A549 (cell line): Measurements from ENCODE around the gene ELOVL6. TPM values are rescaled to one million over a fixed set of nuclear protein-coding genes. Genes with fewer than 3 reads are reported as not detected.
A peak's percentile ranks its signal among the peaks of the same experiment; 100 is the strongest.

Experiments
- ATAC-seq, 2 experiments: fragments of 200-7000 bp in 1 of 2; fragments of >200 bp in 1 of 2; cut with Nextera tagmentation in 1 of 2; cut with Tn5 transposase in 1 of 2; 3 replicates each; pipeline versions ENCODE4 v1.8.0 to v1.9.1; 2018 to 2020; ENCODE audit warnings: mild to moderate bottlenecking in 1 of 2, moderate library complexity in 1 of 2
- CTCF ChIA-PET: fragments of 300-600 bp; sonication (Branson Sonifier 250); formaldehyde crosslinking; extraction: SDS; loops from one replicate; lab custom pipeline; 2021; ENCODE audit warnings: antibody characterized with exemption, inconsistent platforms; lab: Yijun Ruan, JAX
- POLR2A ChIA-PET: fragments of 350-600 bp; formaldehyde crosslinking; extraction: SDS; loops from one replicate; lab custom pipeline; 2021; ENCODE audit warnings: antibody characterized with exemption, inconsistent platforms; lab: Yijun Ruan, JAX
- DNase-seq, 2 experiments: peaks; one replicate each; pipeline versions ENCODE4 v3.0.0 to v3.0.0-alpha.2; 2011 to 2016; ENCODE audit warnings: low read depth in 1 of 2, low spot score in 1 of 2
- FAIRE-seq: peaks from 2 replicates; lab custom pipeline; 2011; peaks lifted over from hg19 to GRCh38; lab: Jason Lieb, UNC
- H3K27ac ChIP-seq, 2 experiments: fragments of >200 bp; sonication (Bioruptor Twin); formaldehyde crosslinking; 3 replicates each; pipeline ENCODE4 v1.5.1; 2016 to 2017
- H3K4me1 ChIP-seq: fragments of >200 bp; sonication (Bioruptor Twin); formaldehyde crosslinking; 3 replicates; pipeline ENCODE4 v1.6.1; 2016
- H3K4me2 ChIP-seq: fragments of >200 bp; sonication (Bioruptor Twin); formaldehyde crosslinking; 3 replicates; pipeline ENCODE4 v1.6.1; 2016
- H3K4me3 ChIP-seq: fragments of >200 bp; sonication (Bioruptor Twin); formaldehyde crosslinking; 3 replicates; pipeline ENCODE4 v1.5.1; 2016
- H3K9me3 ChIP-seq: fragments of >200 bp; sonication (Bioruptor Twin); formaldehyde crosslinking; 3 replicates; pipeline ENCODE4 v1.6.1; 2016
- BCL3 ChIP-seq: fragments of >200 bp; sonication (Bioruptor Twin); formaldehyde crosslinking; IDR thresholded peaks from 3 replicates; pipeline ENCODE4 v1.6.1; 2016
- CBX8 ChIP-seq: fragments of 200-600 bp; sonication (generic); IDR thresholded peaks from 2 replicates; pipeline ENCODE4 v1.6.1; 2016
- CEBPB ChIP-seq, 2 experiments: fragments of >200 bp in 1 of 2; sonication (Bioruptor Twin) in 1 of 2; formaldehyde crosslinking in 1 of 2; IDR thresholded peaks; 2 replicates each; pipeline ENCODE4 v1.6.1; 2012 to 2016
- CHD4 ChIP-seq: fragments of 200-600 bp; sonication (generic); IDR thresholded peaks from 2 replicates; pipeline ENCODE4 v1.6.1; 2016; ENCODE audit warnings: antibody characterized with exemption, mild to moderate bottlenecking, borderline replicate concordance
- E2F6 ChIP-seq: IDR thresholded peaks from 2 replicates; pipeline ENCODE4 v1.6.1; 2012; ENCODE audit warnings: low read depth, borderline replicate concordance
- EHF ChIP-seq: fragments of 250-450 bp; sonication (Bioruptor Pico); IDR thresholded peaks from 2 replicates; pipeline ENCODE4 v1.5.0; 2020; ENCODE audit warnings: mild to moderate bottlenecking
- HES2 ChIP-seq: fragments of >200 bp; sonication (Bioruptor Twin); formaldehyde crosslinking; IDR thresholded peaks from 2 replicates; pipeline ENCODE4 v1.6.1; 2016
- HMGXB4 ChIP-seq: fragments of 250-450 bp; sonication (Bioruptor Pico); IDR thresholded peaks from 2 replicates; pipeline ENCODE4 v1.5.0; 2021; ENCODE audit warnings: mild to moderate bottlenecking, moderate library complexity, borderline replicate concordance
- HOXA7 ChIP-seq: fragments of 250-450 bp; sonication (Bioruptor Pico); IDR thresholded peaks from 2 replicates; pipeline ENCODE4 v1.5.0; 2020; ENCODE audit warnings: mild to moderate bottlenecking, moderate library complexity
- HOXB13 ChIP-seq: fragments of 250-450 bp; sonication (Bioruptor Pico); IDR thresholded peaks from 2 replicates; pipeline ENCODE4 v1.5.0; 2020; ENCODE audit warnings: low read depth, mild to moderate bottlenecking, moderate library complexity
- JUN ChIP-seq, 2 experiments: fragments of >200 bp; sonication (Bioruptor Twin); formaldehyde crosslinking; IDR thresholded peaks; 2 replicates in 1 of 2; 3 replicates in 1 of 2; pipeline ENCODE4 v1.6.1; 2016 to 2017
- JUNB ChIP-seq: fragments of >200 bp; sonication (Bioruptor Twin); formaldehyde crosslinking; IDR thresholded peaks from 2 replicates; pipeline ENCODE4 v1.6.1; 2016
- MAX ChIP-seq: IDR thresholded peaks from 2 replicates; pipeline ENCODE4 v1.6.1; 2012
- MAZ ChIP-seq: fragments of 150-350 bp; IDR thresholded peaks from 2 replicates; pipeline ENCODE4 v1.6.1; 2014; ENCODE audit warnings: antibody characterized with exemption, low read depth, low read length, borderline replicate concordance
- NFE2L2 ChIP-seq: fragments of 150-350 bp; conservative IDR thresholded peaks from 2 replicates; pipeline ENCODE4 v1.6.1; 2014; ENCODE audit warnings: low read length
- PHF8 ChIP-seq: fragments of 200-600 bp; sonication (generic); IDR thresholded peaks from 2 replicates; pipeline ENCODE4 v1.6.1; 2016; ENCODE audit warnings: low read depth, mild to moderate bottlenecking, antibody characterized with exemption, moderate library complexity, borderline replicate concordance
- POLR2A ChIP-seq: IDR thresholded peaks from 2 replicates; pipeline ENCODE4 v1.6.1; 2012; ENCODE audit warnings: mild to moderate bottlenecking, low read length
- RARB ChIP-seq: fragments of 250-450 bp; sonication (Bioruptor Pico); IDR thresholded peaks from 2 replicates; pipeline ENCODE4 v1.8.0; 2021; ENCODE audit warnings: mild to moderate bottlenecking, moderate library complexity
- RCOR1 ChIP-seq: fragments of 150-350 bp; IDR thresholded peaks from 2 replicates; pipeline ENCODE4 v1.6.1; 2014; ENCODE audit warnings: antibody characterized with exemption, low read length, low read depth
- SMC3 ChIP-seq: fragments of >200 bp; sonication (Bioruptor Twin); formaldehyde crosslinking; IDR thresholded peaks from 3 replicates; pipeline ENCODE4 v1.6.1; 2018; ENCODE audit warnings: inconsistent platforms
- SREBF2 ChIP-seq: fragments of 450-650 bp; IDR thresholded peaks from 2 replicates; pipeline ENCODE4 v1.6.1; 2014; ENCODE audit warnings: mild to moderate bottlenecking, moderate library complexity
- TFCP2L1 ChIP-seq: fragments of 250-450 bp; sonication (Bioruptor Pico); IDR thresholded peaks from 2 replicates; pipeline ENCODE4 v1.5.0; 2021; ENCODE audit warnings: mild to moderate bottlenecking
- ZC3H11A ChIP-seq: fragments of 450-650 bp; IDR thresholded peaks from 2 replicates; pipeline ENCODE4 v1.6.1; 2014; ENCODE audit warnings: antibody characterized with exemption, mild to moderate bottlenecking
- WGBS: methylation state at CpG from one replicate; pipeline ENCODE4 v1.1.6; 2017; ENCODE audit errors: missing lambda C conversion rate; 5-methylcytosine and 5-hydroxymethylcytosine counted together
- polyA plus RNA-seq, 4 experiments: library from polyadenylated mRNA; depleted of rRNA in 3 of 4; stranded (reverse); fragments of >200 nt; fragmentation: RNase III in 1 of 4; extraction: RNeasy Plus Mini Kit Qiagen cat#74134 plus additional on column Dnase treatment in 1 of 4; gene quantifications; 2 replicates in 3 of 4; 3 replicates in 1 of 4; pipeline ENCODE4 v1.2.3, GENCODE V29; 2011 to 2017

Gene ELOVL6
- polyA plus RNA-seq, 2 of the 4 experiments (the other 2 are of a cell fraction) = 22.0 to 26.8 TPM

GRCh38 chr4:110196871-110197528 is 1.4 kb downstream of the ELOVL6 start:
- Histone ChIP-seq H3K4me1 (peaks cover 39% of the 10 kb centered on the region), H3K27ac (peak overlapping the region; percentile 98 to 99)
- TF ChIP-seq PHF8 = 0 out of 2 replicates have a peak, but pooled peaks have one; percentile 28
- TF ChIP-seq E2F6 = 0 out of 2 replicates have a peak, but pooled peaks have one; percentile 18
- TF ChIP-seq JUN (IDR thresholded peaks at IDR 0.05) = 0 out of 5 replicates have a peak, but pooled peaks of 1 of the 2 experiments have one; percentile 5
- TF ChIP-seq HES2 = no peak
- TF ChIP-seq CBX8 = no peak
- no peak for TF ChIP-seq TFCP2L1 (CRISPR knock-in tag)
- no peak; the same call in 2 of the 3 replicates for TF ChIP-seq BCL3
- TF ChIP-seq MAX = peak; percentile 56
- 0 out of 2 replicates have a peak, but pooled peaks have one; percentile 27 for TF ChIP-seq POLR2A
- no peak for TF ChIP-seq SMC3
- TF ChIP-seq ZC3H11A = no peak
- no peak for TF ChIP-seq HOXA7 (CRISPR knock-in tag)
- TF ChIP-seq, all 56 proteins: peak for 5
- WGBS = 0% methylated on average over 14 of the region's 47 CpGs
- Histone ChIP-seq H3K4me3 (peak overlapping the region; percentile 88), H3K4me2 (peak overlapping the region; percentile 93), H3K9me3 (no peaks in the 10 kb centered on the region)
- ChIA-PET CTCF (interaction anchor here (0.7 to 1.1 kb wide), 2 partner anchors 17 to 183 kb away, joined by 3 to 4 read pairs; no protein-coding TSS in a partner anchor), POLR2A (interaction anchor here (0.6 to 0.8 kb wide), 2 partner anchors 12 to 634 kb away, joined by 3 to 4 read pairs; no protein-coding TSS in a partner anchor)
- DNase-seq = peak; percentile 31 to 39
- ATAC-seq = peak; percentile 40 to 44
- FAIRE-seq = no peak

- H3K4me2 ChIP-seq = peak overlapping the region; percentile 93
- peak overlapping the region; percentile 88 for H3K4me3 ChIP-seq
- TF ChIP-seq CHD4 (no peak), JUN (IDR thresholded peaks at IDR 0.05) (peak in 1 of 2 experiments; percentile 59; a peak in 3 of 5 replicates), CEBPB (IDR thresholded peaks at IDR 0.05) (no peak), JUNB (no peak), MAZ (no peak), RARB (CRISPR knock-in tag) (no peak), HOXB13 (CRISPR knock-in tag) (no peak), HES2 (no peak), RCOR1 (no peak), EHF (CRISPR knock-in tag) (no peak), SREBF2 (no peak), NFE2L2 (no peak), PHF8 (0 out of 2 replicates have a peak, but pooled peaks have one; percentile 32), MAX (peak; percentile 63), POLR2A (peak; percentile 39), HMGXB4 (no peak)
- WGBS = 1% methylated on average over 13 of the region's 58 CpGs
- FAIRE-seq = no peak
- H3K4me1 ChIP-seq = peaks cover 42% of the 10 kb centered on the region
- POLR2A ChIA-PET = interaction anchor here (0.6 to 0.8 kb wide), 2 partner anchors 11 to 633 kb away, joined by 3 to 4 read pairs; no protein-coding TSS in a partner anchor
- peak overlapping the region; percentile 98 to 99 for H3K27ac ChIP-seq
- peak; percentile 51 to 55 for ATAC-seq
- H3K9me3 ChIP-seq = no peaks in the 10 kb centered on the region
- CTCF ChIA-PET = interaction anchor here (0.7 kb wide), 1 partner anchor 18 kb away, joined by 3 read pairs; no protein-coding TSS in a partner anchor
- DNase-seq = peak; percentile 6 to 45
These were observed 2.1 kb downstream of the ELOVL6 start for GRCh38 chr4:110196206-110196870.
